A673 (cell line): ENCODE measurements around the gene CBLB. TPM values are rescaled to one million over a fixed set of nuclear protein-coding genes. Genes with fewer than 3 reads are reported as not detected.
A peak's percentile ranks its signal among the peaks of the same experiment; 100 is the strongest.

Experiments
- BruUV-seq: library from RNA; stranded (reverse); fragments of 400-500 nt; replicated peaks from 2 replicates; lab custom pipeline; 2021; lab: Mats Ljungman, UMichigan
- CTCF ChIA-PET: fragments of 300-600 bp; sonication (Branson Sonifier 250); formaldehyde crosslinking; loops from one replicate; lab custom pipeline; 2022; ENCODE audit warnings: antibody characterized with exemption; lab: Charles Lee
- POLR2A ChIA-PET: fragments of 300-600 bp; sonication (Branson Sonifier 250); formaldehyde crosslinking; loops from one replicate; lab custom pipeline; 2022; ENCODE audit warnings: antibody characterized with exemption; ENCODE audit not compliant: low non-redundant PET; lab: Charles Lee
- DNase-seq: peaks from one replicate; pipeline ENCODE4 v3.0.0-alpha.2; 2015; ENCODE audit warnings: low spot score
- H3K27ac ChIP-seq: fragments of 200-600 bp; sonication (generic); 2 replicates; pipeline ENCODE4 v1.5.1; 2016; ENCODE audit warnings: mixed run types, low read depth, mild to moderate bottlenecking, mixed read lengths, antibody characterized with exemption, low read length; ENCODE audit not compliant: poor library complexity, severe bottlenecking
- H3K27me3 ChIP-seq: fragments of 200-600 bp; sonication (generic); replicated peaks from 2 replicates; pipeline ENCODE4 v1.6.1; 2017; ENCODE audit warnings: mixed run types, low read depth, mild to moderate bottlenecking, mixed read lengths, antibody characterized with exemption, low read length; ENCODE audit not compliant: insufficient read depth, poor library complexity
- H3K36me3 ChIP-seq: fragments of 200-600 bp; sonication (generic); 2 replicates; pipeline ENCODE4 v1.6.1; 2016; ENCODE audit warnings: mixed run types, mild to moderate bottlenecking, mixed read lengths, antibody characterized with exemption, low read length; ENCODE audit not compliant: insufficient read depth, poor library complexity, severe bottlenecking
- H3K4me1 ChIP-seq: fragments of 200-600 bp; sonication (generic); 2 replicates; pipeline ENCODE4 v1.6.1; 2017; ENCODE audit warnings: mixed run types, mild to moderate bottlenecking, mixed read lengths, antibody characterized with exemption, low read length; ENCODE audit not compliant: insufficient read depth, poor library complexity, severe bottlenecking
- H3K4me3 ChIP-seq: fragments of 200-600 bp; sonication (generic); 2 replicates; pipeline ENCODE4 v1.5.1; 2016; ENCODE audit warnings: low read depth, mixed run types, mild to moderate bottlenecking, mixed read lengths, low read length; ENCODE audit not compliant: poor library complexity, severe bottlenecking
- H3K9me3 ChIP-seq: fragments of 200-600 bp; sonication (generic); 2 replicates; pipeline ENCODE4 v1.6.1; 2016; ENCODE audit warnings: mixed run types, low read depth, mild to moderate bottlenecking, mixed read lengths, antibody characterized with exemption, low read length; ENCODE audit not compliant: poor library complexity, severe bottlenecking
- EZH2 ChIP-seq: fragments of 200-600 bp; sonication (generic); IDR thresholded peaks from 2 replicates; pipeline ENCODE4 v1.6.1; 2017; ENCODE audit warnings: borderline replicate concordance, low read depth, mild to moderate bottlenecking, mixed read lengths, antibody characterized with exemption, low read length; ENCODE audit not compliant: poor library complexity, severe bottlenecking
- intact Hi-C: fragments of 100-400 bp; cut with micrococcal nuclease; formaldehyde crosslinking; loops from one replicate; pipeline ENCODE4 v1.10.0; 2022; ENCODE audit not compliant: unreplicated experiment
- total RNA-seq: library from RNA; stranded (reverse); gene quantifications from 2 replicates; pipeline ENCODE4 v1.2.3, GENCODE V29; 2021
- TF ChIP-seq, protein P1 (sequence below): fragments of 300-800, 200-600 bp; sonication (generic); conservative IDR thresholded peaks from 2 replicates; pipeline ENCODE4 v1.5.1; 2017; ENCODE audit warnings: low read depth, mild to moderate bottlenecking, antibody characterized with exemption, low read length, moderate library complexity, mixed read lengths

The CBLB gene
- total RNA-seq, 1 experiment from 2014 or later: 23.3 TPM

- no peaks in the 10 kb centered on the region for H3K27me3 ChIP-seq
- no peaks in the 10 kb centered on the region for H3K9me3 ChIP-seq
- H3K36me3 ChIP-seq: no peaks in the 10 kb centered on the region
- intact Hi-C loops: no loop called here
- peaks cover 19% of the 10 kb centered on the region for H3K4me1 ChIP-seq
- ChIA-PET POLR2A (no interaction called here), CTCF (no interaction called here)
- peak; percentile 23 for DNase-seq
- no peak overlapping the region for H3K27ac ChIP-seq
- TF ChIP-seq, protein P1, sequence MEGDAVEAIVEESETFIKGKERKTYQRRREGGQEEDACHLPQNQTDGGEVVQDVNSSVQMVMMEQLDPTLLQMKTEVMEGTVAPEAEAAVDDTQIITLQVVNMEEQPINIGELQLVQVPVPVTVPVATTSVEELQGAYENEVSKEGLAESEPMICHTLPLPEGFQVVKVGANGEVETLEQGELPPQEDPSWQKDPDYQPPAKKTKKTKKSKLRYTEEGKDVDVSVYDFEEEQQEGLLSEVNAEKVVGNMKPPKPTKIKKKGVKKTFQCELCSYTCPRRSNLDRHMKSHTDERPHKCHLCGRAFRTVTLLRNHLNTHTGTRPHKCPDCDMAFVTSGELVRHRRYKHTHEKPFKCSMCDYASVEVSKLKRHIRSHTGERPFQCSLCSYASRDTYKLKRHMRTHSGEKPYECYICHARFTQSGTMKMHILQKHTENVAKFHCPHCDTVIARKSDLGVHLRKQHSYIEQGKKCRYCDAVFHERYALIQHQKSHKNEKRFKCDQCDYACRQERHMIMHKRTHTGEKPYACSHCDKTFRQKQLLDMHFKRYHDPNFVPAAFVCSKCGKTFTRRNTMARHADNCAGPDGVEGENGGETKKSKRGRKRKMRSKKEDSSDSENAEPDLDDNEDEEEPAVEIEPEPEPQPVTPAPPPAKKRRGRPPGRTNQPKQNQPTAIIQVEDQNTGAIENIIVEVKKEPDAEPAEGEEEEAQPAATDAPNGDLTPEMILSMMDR: no peak
- no peak for TF ChIP-seq EZH2
- H3K4me3 ChIP-seq: no peak overlapping the region
- BruUV-seq: no TSS peak
Measured at GRCh38 chr3:105787453-105787852, 81.4 kb downstream of the CBLB start.

- ChIA-PET CTCF (no interaction called here), POLR2A (no interaction called here)
- no peak for DNase-seq
- TF ChIP-seq EZH2: no peak
- TF ChIP-seq, protein P1: no peak
- Histone ChIP-seq H3K4me3 (no peak overlapping the region), H3K9me3 (no peaks in the 10 kb centered on the region), H3K36me3 (no peaks in the 10 kb centered on the region), H3K27me3 (no peaks in the 10 kb centered on the region), H3K4me1 (peaks cover 22% of the 10 kb centered on the region), H3K27ac (no peak overlapping the region)
- intact Hi-C loops: no loop called here
- BruUV-seq: no TSS peak
Measured at GRCh38 chr3:105786990-105787389, 81.8 kb downstream of the CBLB start.

- Histone ChIP-seq H3K4me3 (no peak overlapping the region), H3K27me3 (no peaks in the 10 kb centered on the region), H3K36me3 (no peaks in the 10 kb centered on the region), H3K4me1 (peaks cover 29% of the 10 kb centered on the region), H3K9me3 (no peaks in the 10 kb centered on the region), H3K27ac (no peak overlapping the region)
- ChIA-PET POLR2A (no interaction called here), CTCF (no interaction called here)
- intact Hi-C loops: no loop called here
- BruUV-seq: no TSS peak
- DNase-seq: no peak
- TF ChIP-seq, protein P1: no peak
- no peak for TF ChIP-seq EZH2
Measured at GRCh38 chr3:105786241-105786640, 82.6 kb downstream of the CBLB start.
